Measurements from ENCODE around the gene TWF2.

TWF2 gene

DNA sequence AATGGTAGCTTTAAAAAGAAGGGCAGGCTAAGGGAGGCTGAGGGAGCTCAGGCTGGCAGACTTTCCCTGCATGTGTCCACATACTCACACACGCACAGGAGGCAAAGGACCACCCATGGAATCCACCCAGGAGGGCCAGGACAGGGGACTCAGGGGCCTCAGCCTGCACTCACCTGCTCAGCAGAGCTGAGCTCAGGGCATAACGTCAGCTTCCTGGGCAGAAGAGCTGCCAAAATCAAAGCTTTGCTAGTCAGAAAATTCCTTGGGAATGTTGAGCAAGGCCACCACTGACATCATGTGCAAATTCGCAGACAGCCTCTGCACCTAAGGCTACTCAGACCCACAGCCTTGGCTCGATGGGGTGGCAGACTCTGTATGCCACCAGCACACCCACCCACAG is 57.4 kb downstream of the TWF2 start:
- peak; percentile 72 for DNase-seq (ENCODE audit: low read depth)
